DOHH2 (cell line): Measurements from ENCODE around the gene FAM89B.

Experiments used
- H3F3A ChIP-seq: fragments of 200-600 bp; sonication (generic), shearing (Covaris generic); 2 replicates; pipeline ENCODE4 v1.6.0; 2016; ENCODE audit warnings: antibody characterized with exemption, mild to moderate bottlenecking; ENCODE audit not compliant: control insufficient read depth, insufficient read depth
- H3K27ac ChIP-seq: fragments of 200-600 bp; sonication (generic); 2 replicates; pipeline ENCODE4 v1.5.1; 2014; ENCODE audit warnings: low read depth, mild to moderate bottlenecking, low read length, moderate library complexity
- H3K27me3 ChIP-seq: fragments of 200-600 bp; sonication (generic); 2 replicates; pipeline ENCODE4 v1.6.1; 2014; ENCODE audit warnings: mild to moderate bottlenecking, low read length, mixed read lengths; ENCODE audit not compliant: control insufficient read depth
- H3K36me3 ChIP-seq: fragments of 200-600 bp; sonication (generic); 2 replicates; pipeline ENCODE4 v1.6.1; 2014; ENCODE audit warnings: mild to moderate bottlenecking, low read length, moderate library complexity, mixed read lengths; ENCODE audit not compliant: control insufficient read depth
- H3K4me1 ChIP-seq: fragments of 200-600 bp; sonication (generic); 2 replicates; pipeline ENCODE4 v1.6.1; 2014; ENCODE audit warnings: mild to moderate bottlenecking, low read length, mixed read lengths; ENCODE audit not compliant: control insufficient read depth
- H3K4me2 ChIP-seq: fragments of 200-600 bp; sonication (generic); 2 replicates; pipeline ENCODE4 v1.6.0; 2014; ENCODE audit warnings: mild to moderate bottlenecking, low read length, moderate library complexity
- H3K4me3 ChIP-seq: fragments of 200-600 bp; sonication (generic); 2 replicates; pipeline ENCODE4 v1.5.1; 2014; ENCODE audit warnings: mild to moderate bottlenecking, low read length, mixed read lengths
- H3K79me2 ChIP-seq: fragments of 200-600 bp; sonication (generic); 2 replicates; pipeline ENCODE4 v1.6.1; 2014; ENCODE audit warnings: mild to moderate bottlenecking, low read length, mixed read lengths; ENCODE audit not compliant: control insufficient read depth
- H3K9me2 ChIP-seq: fragments of 200-600 bp; sonication (generic); replicated peaks from 2 replicates; pipeline ENCODE4 v1.6.1; 2014; ENCODE audit warnings: mild to moderate bottlenecking, low read length, mixed read lengths; ENCODE audit not compliant: control insufficient read depth
- H3K9me3 ChIP-seq: fragments of 200-600 bp; sonication (generic); 2 replicates; pipeline ENCODE4 v1.6.1; 2014; ENCODE audit warnings: antibody characterized with exemption, low read length, mixed read lengths; ENCODE audit not compliant: control insufficient read depth, insufficient read depth
- H4K20me1 ChIP-seq: fragments of 200-600 bp; sonication (generic); 2 replicates; pipeline ENCODE4 v1.6.0; 2014; ENCODE audit warnings: low read depth, mild to moderate bottlenecking, antibody characterized with exemption, low read length, moderate library complexity; ENCODE audit not compliant: control insufficient read depth, insufficient read depth
- CTCF ChIP-seq: fragments of 200-600 bp; sonication (generic); IDR thresholded peaks from one replicate; pipeline ENCODE4 v1.5.1; 2014; ENCODE audit warnings: antibody characterized with exemption, mild to moderate bottlenecking, low read depth, low read length; ENCODE audit not compliant: poor library complexity, severe bottlenecking
- EZH2phosphoT487 ChIP-seq: fragments of 200-600 bp; sonication (generic); IDR thresholded peaks from 2 replicates; pipeline ENCODE4 v1.6.1; 2017; ENCODE audit warnings: borderline replicate concordance, mild to moderate bottlenecking, antibody characterized with exemption, low read length, moderate library complexity, mixed read lengths

The FAM89B gene

GRCh38 chr11:65528819-65529350 is 43.5 kb upstream of the FAM89B start:
- no peaks in the 10 kb centered on the region for H3K27me3 ChIP-seq
- H3F3A ChIP-seq, result no peaks in the 10 kb centered on the region
- H3K9me2 ChIP-seq, result no peaks in the 10 kb centered on the region
- H4K20me1 ChIP-seq, result peaks cover 9% of the 10 kb centered on the region; the same call in 1 of the 2 replicates
- peaks cover 17% of the 10 kb centered on the region for H3K4me1 ChIP-seq
- H3K27ac ChIP-seq, result no peak overlapping the region
- H3K9me3 ChIP-seq, result no peaks in the 10 kb centered on the region
- no peak overlapping the region for H3K4me3 ChIP-seq
- peaks cover 56% of the 10 kb centered on the region for H3K36me3 ChIP-seq
- peaks cover 21% of the 10 kb centered on the region for H3K79me2 ChIP-seq
- TF ChIP-seq EZH2phosphoT487 (no peak), CTCF (no peak)
- no peak overlapping the region for H3K4me2 ChIP-seq

- peaks cover 21% of the 10 kb centered on the region for H3K79me2 ChIP-seq
- H3K27me3 ChIP-seq, result no peaks in the 10 kb centered on the region
- no peak overlapping the region for H3K27ac ChIP-seq
- no peak overlapping the region for H3K4me2 ChIP-seq
- H3K4me3 ChIP-seq, result no peak overlapping the region
- H3K9me2 ChIP-seq, result no peaks in the 10 kb centered on the region
- no peaks in the 10 kb centered on the region for H3K9me3 ChIP-seq
- no peaks in the 10 kb centered on the region; the same call in 1 of the 2 replicates for H3F3A ChIP-seq
- H4K20me1 ChIP-seq, result peaks cover 9% of the 10 kb centered on the region; the same call in 1 of the 2 replicates
- H3K4me1 ChIP-seq, result peaks cover 10% of the 10 kb centered on the region
- TF ChIP-seq EZH2phosphoT487 (no peak), CTCF (no peak)
- peaks cover 56% of the 10 kb centered on the region for H3K36me3 ChIP-seq
These were observed 42.7 kb upstream of the FAM89B start for GRCh38 chr11:65529475-65530156.

- Histone ChIP-seq H4K20me1 (peaks cover 9% of the 10 kb centered on the region; the same call in 1 of the 2 replicates), H3K4me2 (no peak overlapping the region), H3K4me3 (no peak overlapping the region), H3K79me2 (peaks cover 19% of the 10 kb centered on the region), H3K9me2 (no peaks in the 10 kb centered on the region), H3K36me3 (peaks cover 55% of the 10 kb centered on the region), H3F3A (no peaks in the 10 kb centered on the region; the same call in 1 of the 2 replicates), H3K9me3 (no peaks in the 10 kb centered on the region), H3K27me3 (no peaks in the 10 kb centered on the region), H3K4me1 (peaks cover 10% of the 10 kb centered on the region), H3K27ac (no peak overlapping the region)
- TF ChIP-seq EZH2phosphoT487 (no peak), CTCF (peak; percentile 50)
These were observed 42.2 kb upstream of the FAM89B start for GRCh38 chr11:65530157-65530496.
